T1000 (cell line): ENCODE results near the gene CCSER1.

ENCODE experiments used
- DNase-seq: peaks from one replicate; lab custom pipeline; 2025; ENCODE audit warnings: mixed read lengths; lab: John Stamatoyannopoulos, UW

The CCSER1 gene

DNA sequence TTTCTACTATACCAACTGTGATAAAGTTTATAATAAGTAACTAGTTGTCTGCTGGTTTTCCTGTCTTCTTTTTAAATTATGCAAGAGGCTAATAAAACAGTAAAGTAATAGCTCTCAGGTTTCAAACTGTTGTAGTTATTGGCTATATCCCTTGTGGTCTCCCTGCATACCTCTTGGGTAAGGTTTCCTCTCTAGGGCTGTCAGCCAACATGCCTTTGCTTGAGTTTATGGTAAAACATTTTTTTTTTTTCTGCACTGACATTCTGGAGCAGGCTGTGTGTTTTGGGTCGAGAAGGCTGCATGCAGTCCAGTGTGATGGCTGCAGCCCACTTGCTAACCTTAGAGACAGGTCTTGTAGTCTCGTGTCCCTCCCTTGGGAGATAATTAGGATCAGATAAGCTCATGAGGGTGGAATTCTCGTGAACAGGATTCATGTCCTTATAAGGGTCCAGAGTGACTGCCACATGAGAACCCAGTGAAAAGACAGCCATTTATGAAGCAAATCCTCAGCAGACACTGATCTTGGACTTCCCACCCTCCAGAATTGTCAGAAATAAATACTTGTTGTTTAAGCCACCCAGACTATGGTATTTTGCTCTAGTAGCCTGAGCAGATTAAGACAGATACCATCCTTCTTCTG, 831.2 kb downstream of the CCSER1 start:
- DNase-seq: peak; percentile 29

DNA sequence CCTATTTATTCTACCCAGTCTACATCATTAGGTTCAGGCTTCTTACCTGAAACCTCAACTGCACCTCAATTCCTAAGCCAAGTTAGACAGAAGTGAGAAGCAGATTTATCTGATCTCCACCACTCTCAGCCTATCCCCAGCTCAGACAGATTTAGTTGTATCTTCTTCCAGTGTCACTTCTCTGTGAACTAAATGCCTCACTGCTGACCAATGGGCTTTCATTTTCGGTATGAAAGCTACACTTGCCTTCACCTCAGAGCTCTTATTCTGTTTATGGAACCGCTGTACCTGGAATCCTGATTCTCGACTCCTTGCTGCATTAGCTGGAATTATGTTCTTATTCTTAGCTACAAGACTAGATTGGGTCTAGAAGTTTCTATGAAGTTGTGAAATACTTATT, 833.2 kb downstream of the CCSER1 start:
- DNase-seq: no peak

DNA sequence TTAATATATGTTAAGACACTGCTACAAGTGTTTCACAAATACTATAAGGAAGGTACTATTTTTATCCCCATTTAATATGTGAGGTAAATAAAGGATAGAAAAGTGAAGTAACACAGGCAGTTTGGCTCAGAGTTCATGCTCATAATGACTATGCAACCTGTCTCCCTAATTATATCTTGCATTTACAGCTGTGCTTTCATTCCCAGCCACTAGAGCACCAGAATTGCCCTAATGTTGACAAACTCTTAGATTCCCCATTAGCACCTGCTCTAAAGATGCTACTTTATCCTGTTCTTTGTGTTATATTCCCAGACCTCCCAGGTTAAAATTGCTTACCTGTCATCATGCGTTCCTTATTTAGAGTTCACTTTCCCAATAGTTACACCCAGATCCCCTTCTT, 833.6 kb downstream of the CCSER1 start:
- DNase-seq: no peak

DNA sequence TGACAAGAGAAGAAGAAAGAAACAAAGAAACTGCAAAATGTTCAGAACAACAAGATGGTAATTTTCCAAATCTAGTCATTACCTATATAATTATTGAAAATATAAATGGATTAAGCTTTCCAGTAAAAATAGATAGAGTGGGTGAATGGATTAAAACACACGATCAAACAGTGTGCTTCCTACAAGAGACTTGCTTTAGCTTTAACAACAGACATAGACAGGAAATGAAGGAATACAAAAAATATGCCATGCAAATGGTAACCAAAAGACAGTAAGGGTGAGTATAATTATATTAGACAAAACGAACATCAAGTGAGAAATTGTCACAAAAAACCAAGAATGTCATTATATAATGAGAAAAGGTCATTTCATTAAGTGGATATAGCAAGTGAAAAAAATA, 842.8 kb downstream of the CCSER1 start:
- DNase-seq: no peak

DNA sequence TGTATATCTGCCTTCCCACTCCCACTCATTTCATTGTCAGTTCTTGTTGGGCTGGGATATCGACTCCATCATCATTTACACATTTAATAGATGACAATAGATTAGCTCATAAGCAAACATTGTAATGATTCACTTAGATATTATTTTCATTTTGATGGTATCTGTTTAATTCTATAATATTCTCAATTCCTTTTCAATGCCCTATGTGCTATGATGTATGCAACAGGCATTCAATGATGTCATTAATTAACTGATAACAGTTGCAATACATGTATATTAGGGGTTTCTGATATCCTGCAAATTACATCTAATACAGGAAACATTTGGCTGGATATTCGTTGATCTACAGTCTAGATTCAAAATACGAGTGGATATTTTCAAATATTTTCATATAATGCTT, 850.5 kb downstream of the CCSER1 start:
- DNase-seq: no peak

DNA sequence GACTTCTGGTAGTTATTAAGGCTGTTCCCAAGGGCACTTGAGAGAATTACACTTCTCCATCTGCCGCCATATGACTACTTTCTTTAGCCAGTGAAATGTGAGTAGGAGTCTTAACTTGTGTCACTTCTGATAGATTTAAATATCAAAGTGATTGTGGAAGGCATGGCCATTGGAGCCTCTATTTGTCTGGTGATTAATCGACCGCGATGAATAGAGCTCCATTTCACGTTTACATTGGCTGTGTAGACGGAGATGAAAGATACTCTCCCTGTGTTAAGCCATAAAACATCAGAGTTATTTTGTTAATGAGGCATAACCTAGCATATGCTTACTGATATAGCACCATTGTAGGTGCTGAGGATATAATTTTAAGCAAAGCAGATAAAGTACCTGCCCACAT, 852.4 kb downstream of the CCSER1 start:
- no peak for DNase-seq

DNA sequence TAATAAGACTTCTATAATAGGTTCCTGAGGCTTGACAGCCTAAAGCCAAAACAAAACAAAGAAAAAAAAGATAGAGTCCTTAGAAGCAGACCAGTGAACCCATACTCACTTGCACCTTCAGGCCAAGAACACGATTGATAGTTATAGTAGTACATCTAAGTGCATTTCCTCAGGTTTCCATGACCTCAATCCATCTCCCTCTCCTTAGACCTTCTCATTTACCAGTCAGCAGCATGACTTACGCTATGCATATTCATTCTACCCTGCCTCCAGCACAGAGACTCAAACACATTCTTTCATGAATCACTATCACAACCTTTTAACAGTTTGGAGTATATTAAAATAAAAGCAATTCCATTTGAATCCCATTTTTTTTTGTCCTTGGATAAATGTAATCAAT, 855.6 kb downstream of the CCSER1 start:
- no peak for DNase-seq

DNA sequence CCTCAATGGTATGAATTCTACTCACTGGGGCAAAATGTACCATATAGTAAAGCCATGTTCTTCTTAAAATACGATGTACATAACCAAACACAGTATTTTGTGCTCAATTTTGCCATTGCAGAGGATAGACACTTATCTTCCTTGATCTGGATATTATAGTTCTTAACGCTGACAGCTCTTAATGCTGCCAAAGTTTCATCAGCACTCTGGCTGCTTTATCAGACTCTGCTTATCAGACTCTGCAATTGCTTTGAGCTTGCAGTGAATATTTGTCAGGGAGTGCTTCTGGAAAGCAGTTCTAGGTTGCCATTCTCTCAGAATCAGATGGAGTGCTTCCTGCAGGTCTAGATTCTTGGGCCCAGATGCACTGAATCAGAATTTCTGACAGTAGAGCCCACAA, 863.1 kb downstream of the CCSER1 start:
- no peak for DNase-seq

DNA sequence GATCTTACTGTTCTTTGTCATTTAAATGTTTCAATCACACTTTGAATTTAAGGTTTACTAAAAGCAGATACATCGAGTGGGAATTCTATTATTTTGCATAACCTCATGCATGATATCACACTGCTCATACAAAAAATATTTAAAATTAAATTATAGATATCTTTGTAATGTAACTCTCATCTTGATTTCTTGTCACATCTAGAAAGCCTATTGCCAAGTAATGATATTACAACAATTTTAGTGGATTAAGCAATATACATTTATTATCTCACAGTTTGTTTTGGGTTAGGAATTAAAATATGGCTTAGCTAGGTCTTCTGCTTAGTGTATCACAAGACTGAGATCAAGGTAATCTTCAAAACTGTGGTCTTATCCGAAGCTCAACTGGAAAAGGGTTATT, 865.0 kb downstream of the CCSER1 start:
- DNase-seq: no peak

DNA sequence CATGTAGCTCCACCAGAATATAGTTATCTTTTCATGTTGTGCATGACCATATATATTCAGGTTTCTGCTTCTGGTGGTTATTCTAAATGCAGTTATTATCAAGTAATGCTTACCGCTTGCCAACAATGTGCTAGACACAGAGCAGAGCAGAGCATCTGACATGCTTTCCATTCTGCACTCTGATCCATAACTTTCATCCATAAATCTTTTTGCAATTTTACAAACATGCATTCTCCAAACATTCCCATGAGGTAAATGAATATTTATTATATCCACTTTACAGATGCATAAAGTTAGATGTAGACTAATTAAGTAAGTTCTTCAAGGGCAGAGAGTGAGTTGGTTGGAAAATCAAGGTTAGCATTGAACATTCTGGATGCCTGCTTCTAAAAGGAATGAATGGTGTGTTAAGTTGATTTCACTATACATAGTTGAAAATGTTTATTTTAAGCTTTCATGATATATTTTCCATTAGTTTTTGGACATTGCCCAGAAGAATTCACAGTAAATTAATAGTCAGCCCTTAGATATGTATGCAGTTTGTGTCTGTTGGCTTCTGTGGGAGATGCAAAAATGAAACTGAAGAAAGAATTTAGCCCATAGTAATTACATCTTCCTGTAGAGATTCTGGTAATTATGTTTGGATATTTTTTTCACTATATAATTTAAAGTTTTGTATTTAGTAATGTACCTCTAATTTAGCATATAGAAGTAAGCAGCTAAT, 867.8 kb downstream of the CCSER1 start:
- DNase-seq: no peak

DNA sequence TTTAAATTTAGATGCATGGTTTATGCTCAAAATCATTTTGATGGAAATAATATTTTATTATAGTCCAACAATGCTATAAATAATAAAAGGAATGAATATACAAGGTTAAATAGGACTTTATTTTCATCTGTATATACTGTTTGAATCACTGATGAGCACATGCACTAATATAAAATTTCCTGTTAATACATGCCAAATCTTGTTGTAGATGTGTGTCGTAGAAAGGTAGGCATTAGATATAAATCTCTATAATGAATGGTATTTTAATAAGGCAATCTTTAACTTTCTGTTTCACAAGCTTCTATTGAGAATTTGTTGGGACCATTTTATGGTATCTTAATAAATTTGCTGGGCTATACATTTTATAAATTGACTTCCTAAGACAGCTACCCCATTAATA, 868.8 kb downstream of the CCSER1 start:
- DNase-seq: no peak

DNA sequence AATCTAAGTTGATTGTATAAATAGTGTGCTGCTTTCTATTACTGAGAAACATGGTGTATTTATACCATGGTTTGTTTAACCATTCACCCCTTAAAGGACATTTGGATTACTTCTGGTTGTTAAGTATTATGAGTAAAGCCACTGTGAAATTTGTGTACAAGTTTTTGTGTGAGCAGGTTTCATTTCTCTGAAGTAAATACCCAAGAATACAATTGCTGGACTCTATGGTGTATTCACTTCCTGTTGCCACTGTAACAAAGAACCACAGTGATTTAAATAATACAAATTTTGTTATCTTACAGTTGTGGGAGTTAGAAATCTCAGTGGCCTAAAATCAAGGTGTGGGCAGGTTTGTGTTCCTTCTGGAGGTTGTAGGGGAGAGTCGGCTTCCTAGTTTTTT, 869.6 kb downstream of the CCSER1 start:
- no peak for DNase-seq

DNA sequence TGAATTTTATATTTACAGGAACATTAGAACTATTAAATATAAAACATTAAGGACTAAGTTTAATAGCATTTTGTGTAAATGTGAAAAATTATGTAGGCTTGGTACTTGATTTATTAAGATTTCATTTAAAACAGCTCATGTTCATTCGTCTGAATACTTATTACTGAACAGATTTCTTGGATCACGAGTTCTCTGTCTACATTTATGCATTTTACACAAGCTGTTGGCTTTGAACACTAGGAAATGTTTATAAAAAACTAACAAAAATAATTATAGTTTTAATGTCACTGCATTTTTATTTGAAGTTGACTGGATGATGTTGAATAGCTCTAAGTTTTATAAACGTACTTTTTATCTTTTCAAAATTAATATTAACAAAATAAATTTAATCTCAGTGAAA, 888.7 kb downstream of the CCSER1 start:
- no peak for DNase-seq

DNA sequence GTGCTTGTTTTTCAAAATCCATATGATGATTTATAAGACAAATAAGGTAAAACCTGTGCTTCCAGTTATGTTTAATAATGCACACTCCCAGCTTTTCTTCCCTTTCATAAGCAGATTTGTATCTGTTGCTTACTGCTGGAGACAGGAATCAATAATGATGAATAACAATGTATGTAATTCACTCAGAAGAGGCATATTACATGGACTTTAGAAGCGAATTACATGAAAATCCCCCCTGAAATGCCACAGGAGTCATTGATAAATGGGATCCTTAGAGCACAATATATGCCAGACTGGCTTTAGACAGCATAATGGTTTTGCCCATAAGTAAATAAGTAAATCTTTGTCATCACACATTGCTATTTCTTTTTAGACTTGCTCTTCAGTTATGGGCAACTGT, 892.3 kb downstream of the CCSER1 start:
- DNase-seq: no peak

DNA sequence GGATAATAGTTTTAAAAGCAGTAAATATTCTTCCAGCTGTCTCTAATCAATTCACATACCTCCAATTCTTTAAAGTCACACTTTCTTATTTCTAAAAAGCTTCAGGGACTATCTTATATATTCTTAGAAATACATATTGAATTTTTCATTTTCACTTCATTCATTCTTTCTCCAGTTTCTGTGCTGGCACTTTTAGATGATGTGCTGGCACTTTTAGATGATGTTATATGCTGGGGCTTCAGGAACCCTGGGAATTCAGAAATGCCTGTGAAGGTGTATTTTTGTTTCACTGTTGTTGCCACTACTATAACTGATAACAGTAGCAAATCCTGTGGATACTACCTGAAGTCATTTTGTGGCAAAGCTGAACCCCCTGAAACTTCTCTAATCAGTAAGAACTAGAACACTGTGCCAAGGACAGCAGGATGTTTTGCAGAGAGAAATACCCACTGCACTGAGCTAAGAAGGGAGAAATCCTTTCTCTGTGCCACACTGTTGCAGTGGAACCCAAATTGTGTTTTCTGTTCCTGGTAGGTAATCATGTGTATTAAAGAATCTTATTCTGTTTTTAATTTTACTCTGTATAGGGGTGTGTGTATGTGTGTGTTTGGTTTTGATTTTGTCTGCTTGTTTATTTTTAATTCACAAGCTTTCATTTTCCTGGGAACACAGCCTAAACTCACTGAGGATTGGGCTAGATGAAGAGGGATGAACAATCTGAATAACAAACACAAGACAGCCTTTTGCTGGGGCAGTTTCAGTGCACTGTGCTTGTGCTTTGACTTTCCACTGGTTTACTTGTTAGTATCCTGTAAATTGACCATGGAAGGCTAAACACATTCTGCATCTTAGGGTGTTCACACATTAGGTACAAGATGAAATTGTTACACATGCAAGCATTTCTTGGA, 898.3 kb downstream of the CCSER1 start:
- DNase-seq: no peak

DNA sequence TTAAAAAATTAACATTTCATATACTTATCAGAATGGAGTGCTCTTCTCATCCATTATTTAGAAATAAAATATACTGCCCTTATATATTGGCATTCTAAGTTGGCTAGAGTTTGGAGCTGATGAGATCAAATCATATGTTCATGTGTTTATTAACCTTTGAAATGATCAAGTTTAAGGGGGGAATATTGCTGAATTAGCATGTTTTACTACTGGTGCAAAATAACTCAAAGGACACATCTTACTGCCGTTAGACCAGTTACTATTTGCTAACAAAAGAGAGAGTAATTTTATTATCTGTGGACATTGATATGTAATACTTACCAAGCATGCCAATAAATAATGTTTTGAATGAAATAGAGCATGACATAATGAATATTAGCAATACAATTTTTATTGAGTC, 901.0 kb downstream of the CCSER1 start:
- DNase-seq: no peak

DNA sequence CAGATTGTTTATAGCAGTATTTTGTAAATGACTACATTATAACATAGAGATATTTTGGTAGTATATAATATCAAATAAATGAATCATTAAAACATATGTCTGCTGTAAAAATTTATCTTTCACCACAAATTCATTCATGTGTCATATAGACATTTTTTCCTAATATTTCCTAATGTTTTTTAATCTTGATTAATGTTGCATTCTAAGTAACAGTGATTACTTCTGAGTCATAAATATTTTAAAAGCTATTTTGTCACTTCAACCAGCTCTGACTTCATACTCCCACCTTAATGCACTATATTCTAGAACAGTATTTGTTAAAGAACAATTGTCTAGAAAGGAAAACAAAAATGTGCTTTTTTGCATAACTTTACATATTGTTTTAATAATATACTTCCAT, 904.6 kb downstream of the CCSER1 start:
- DNase-seq: no peak

DNA sequence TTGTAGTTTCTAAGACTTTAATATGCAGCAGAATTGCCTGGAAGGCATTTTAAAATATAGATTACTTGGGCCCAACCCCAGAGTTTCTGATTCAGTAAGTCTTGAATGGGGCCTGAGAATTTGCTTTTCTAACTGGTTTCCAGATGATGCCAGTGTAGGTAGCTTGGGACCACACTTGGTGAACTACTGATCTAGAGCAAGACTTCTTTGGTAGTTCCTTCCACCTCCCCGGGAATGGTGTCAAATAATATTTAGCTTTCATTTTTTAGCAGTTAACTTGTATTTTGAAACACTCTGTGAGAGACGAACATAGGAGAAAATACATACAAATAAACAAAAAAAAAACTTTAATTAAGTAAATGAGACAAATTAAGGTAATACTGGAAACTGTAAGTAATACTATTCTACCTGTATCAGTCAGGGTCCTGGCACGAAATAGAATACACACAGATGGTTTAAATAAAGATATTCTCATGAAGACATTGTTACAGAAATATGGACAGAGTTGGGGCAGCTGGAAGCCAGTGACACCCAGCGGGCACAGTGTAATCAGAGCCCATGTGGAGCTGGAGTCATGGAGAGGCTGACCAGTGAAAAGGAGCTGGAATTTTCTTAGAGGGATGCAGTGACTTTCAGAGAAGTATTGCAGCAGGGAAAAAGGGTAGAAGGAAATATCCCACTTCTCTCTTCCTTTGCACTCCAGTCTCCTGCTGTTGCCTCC, 905.7 kb downstream of the CCSER1 start:
- DNase-seq: no peak

DNA sequence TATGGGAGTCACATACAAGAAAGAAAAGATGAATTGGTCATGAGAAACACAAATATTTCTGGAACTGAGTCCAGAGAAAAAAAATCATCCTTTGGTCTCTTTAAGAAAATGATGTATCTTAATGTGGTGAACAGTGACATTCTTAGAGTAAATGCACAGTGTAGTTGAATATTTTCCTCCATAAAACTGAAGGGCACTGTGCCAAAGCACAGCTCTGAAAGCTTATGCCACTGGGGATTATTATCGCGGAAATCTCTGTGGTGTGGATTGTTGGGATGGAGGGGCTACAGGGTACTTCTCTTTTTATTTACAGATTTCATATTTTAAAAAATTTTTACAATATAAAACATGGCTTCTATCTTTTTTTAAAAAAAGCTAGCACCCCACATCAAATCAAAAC, 908.1 kb downstream of the CCSER1 start:
- DNase-seq: no peak

DNA sequence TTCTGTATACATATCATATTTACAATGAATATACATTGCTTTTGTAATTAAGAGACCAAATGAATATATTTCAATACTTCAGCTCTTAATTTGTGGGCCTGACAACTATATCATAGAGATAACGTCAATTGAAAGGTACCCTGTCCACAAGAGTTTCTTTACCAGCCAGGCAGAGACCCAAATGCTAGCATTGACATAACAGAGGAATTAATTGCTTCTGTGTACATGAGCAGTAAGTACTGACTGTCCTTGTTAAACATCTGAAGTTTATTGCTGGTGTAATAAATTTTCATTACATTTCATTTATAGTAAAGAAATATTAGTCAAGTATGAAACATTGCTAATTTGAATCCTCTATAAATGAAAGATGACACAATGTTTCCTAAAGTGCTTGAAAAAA, 910.8 kb downstream of the CCSER1 start:
- DNase-seq: no peak

DNA sequence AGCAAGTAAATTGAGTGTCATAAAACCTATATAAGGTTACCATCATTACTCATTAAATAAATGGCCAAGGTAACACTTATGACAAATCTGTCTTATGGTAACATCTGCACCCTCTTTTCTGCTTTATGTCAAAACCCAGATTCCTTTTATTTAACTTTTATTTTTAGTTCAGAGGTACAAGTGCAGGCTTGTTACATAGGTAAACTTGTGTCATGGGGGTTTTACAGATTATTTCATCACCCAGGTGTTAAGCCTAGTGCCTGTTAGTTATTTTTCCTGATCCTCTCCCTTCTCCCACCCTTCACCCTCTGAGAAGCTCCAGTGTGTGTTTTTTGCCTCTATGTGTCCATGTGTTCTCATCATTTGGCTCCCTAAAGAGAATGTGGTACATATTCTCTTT, 930.7 kb downstream of the CCSER1 start:
- DNase-seq: no peak

DNA sequence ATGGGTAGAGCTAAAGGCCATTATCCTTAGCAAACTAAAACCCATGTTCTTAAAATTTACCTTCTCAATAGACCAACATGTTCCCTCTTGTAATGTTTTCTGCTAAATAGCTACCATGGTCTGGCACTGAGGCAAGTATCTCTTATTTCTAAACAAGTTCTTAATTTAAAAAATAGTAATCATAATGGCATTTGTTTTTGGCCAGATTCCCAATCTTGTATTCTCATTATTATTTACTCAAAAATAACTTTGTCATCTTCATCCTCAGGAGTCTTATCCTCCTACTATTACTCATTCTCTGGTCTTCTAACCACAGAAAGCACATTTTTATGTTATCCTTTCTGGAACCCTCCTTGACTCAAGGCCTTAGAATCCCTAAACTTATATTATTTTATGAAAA, 931.2 kb downstream of the CCSER1 start:
- DNase-seq: no peak
